ENCODE results near the gene RAD9A. TPM values are rescaled to one million over a fixed set of nuclear protein-coding genes. Genes with fewer than 3 reads are reported as not detected.

Gene RAD9A
- polyA plus RNA-seq, 3 donors, result 3.7 to 31.7 (median 3.8) TPM

GRCh38 chr11:67408437-67409200 lies 16.8 kb downstream of the RAD9A start:
- peak overlapping the region; percentile 39 to 55 for H3K4me3 Mint-ChIP-seq
- Histone ChIP-seq H3K9ac (ENCODE audit: insufficient read depth, low read length, poor library complexity, severe bottlenecking) (peak overlapping the region; percentile 25), H2AFZ (ENCODE audit: insufficient read depth, low read depth, low read length, poor library complexity, severe bottlenecking) (peak overlapping the region; percentile 46), H3K4me1 (ENCODE audit: control insufficient read depth in 1 of 2, insufficient read depth in 2 of 2, low read length in 2 of 2) (peaks cover 57 to 65% of the 10 kb centered on the region in 2 donors), H4K20me1 (ENCODE audit: insufficient read depth, low read length) (peaks cover 51% of the 10 kb centered on the region), H3K36me3 (replicated peaks in 1 of 2; ENCODE audit: control insufficient read depth in 1 of 2, insufficient read depth in 2 of 2, low read length in 2 of 2) (peaks cover 9 to 18% of the 10 kb centered on the region in 2 donors), H3K4me2 (replicated peaks; ENCODE audit: extremely low read depth, low read length, poor library complexity, severe bottlenecking) (peak overlapping the region; percentile 46), H3K27ac (ENCODE audit: low read depth in 1 of 2, low read length in 2 of 2) (peak overlapping the region in 1 of 2 donors; percentile 26), H3K9me3 (replicated peaks in 1 of 2; ENCODE audit: control insufficient read depth in 1 of 2, insufficient read depth in 1 of 2, low read length in 2 of 2) (no peaks in the 10 kb centered on the region), H3K79me2 (ENCODE audit: insufficient read depth, low read length) (peaks cover 25% of the 10 kb centered on the region), H3K27me3 (ENCODE audit: control insufficient read depth in 2 of 2, insufficient read depth in 2 of 2, low read length in 2 of 2) (peaks cover 0 to 6% of the 10 kb centered on the region in 2 donors), H3K4me3 (replicated peaks in 1 of 3; ENCODE audit: low read depth in 2 of 3, low read length in 3 of 3) (peak overlapping the region in 1 of 3 experiments; percentile 47)
- peaks cover 9 to 27% (median 22%) of the 10 kb centered on the region in 3 donors for H3K27me3 Mint-ChIP-seq (ENCODE audit: low read depth in 3 of 3)
- WGBS (ENCODE audit: insufficient coverage), result 19% methylated on average over 15 of the region's 18 CpGs
- intact Hi-C loops (cut with micrococcal nuclease), result no loop called here
- TF ChIP-seq CTCF (IDR thresholded peaks at IDR 0.05), result no peak
- no peaks in the 10 kb centered on the region for H3K9me3 Mint-ChIP-seq
- peaks cover 60% of the 10 kb centered on the region for H3K4me1 Mint-ChIP-seq
- peak overlapping the region in 3 of 7 donors; percentile 71 to 85 (median 83) for H3K27ac Mint-ChIP-seq
- DNase-seq, result no peak
- H3K36me3 Mint-ChIP-seq, result peaks cover 19 to 36% of the 10 kb centered on the region in 2 donors

- Histone ChIP-seq H3K4me1 (ENCODE audit: control insufficient read depth in 1 of 2, insufficient read depth in 2 of 2, low read length in 2 of 2) (peaks cover 51 to 59% of the 10 kb centered on the region in 2 donors), H3K36me3 (replicated peaks in 1 of 2; ENCODE audit: control insufficient read depth in 1 of 2, insufficient read depth in 2 of 2, low read length in 2 of 2) (peaks cover 9 to 18% of the 10 kb centered on the region in 2 donors), H3K27me3 (ENCODE audit: control insufficient read depth in 2 of 2, insufficient read depth in 2 of 2, low read length in 2 of 2) (peaks cover 0 to 11% of the 10 kb centered on the region in 2 donors), H3K79me2 (ENCODE audit: insufficient read depth, low read length) (peaks cover 19% of the 10 kb centered on the region), H3K9me3 (replicated peaks in 1 of 2; ENCODE audit: control insufficient read depth in 1 of 2, insufficient read depth in 1 of 2, low read length in 2 of 2) (no peaks in the 10 kb centered on the region), H3K9ac (ENCODE audit: insufficient read depth, low read length, poor library complexity, severe bottlenecking) (peak overlapping the region; percentile 25), H2AFZ (ENCODE audit: insufficient read depth, low read depth, low read length, poor library complexity, severe bottlenecking) (peak overlapping the region; percentile 46), H3K4me3 (replicated peaks in 1 of 3; ENCODE audit: low read depth in 2 of 3, low read length in 3 of 3) (peak overlapping the region in 1 of 3 experiments; percentile 47), H4K20me1 (ENCODE audit: insufficient read depth, low read length) (peaks cover 51% of the 10 kb centered on the region), H3K27ac (ENCODE audit: low read depth in 1 of 2, low read length in 2 of 2) (peak overlapping the region in 1 of 2 donors; percentile 26), H3K4me2 (replicated peaks; ENCODE audit: extremely low read depth, low read length, poor library complexity, severe bottlenecking) (peak overlapping the region; percentile 46)
- peaks cover 15 to 33% (median 29%) of the 10 kb centered on the region in 3 donors for H3K27me3 Mint-ChIP-seq (ENCODE audit: low read depth in 3 of 3)
- H3K4me3 Mint-ChIP-seq, result no peak overlapping the region
- TF ChIP-seq CTCF (IDR thresholded peaks at IDR 0.05), result no peak
- H3K27ac Mint-ChIP-seq, result no peak overlapping the region
- 0% methylated on average over 24 of the region's 24 CpGs for WGBS (ENCODE audit: insufficient coverage)
- peaks cover 56% of the 10 kb centered on the region for H3K4me1 Mint-ChIP-seq
- H3K36me3 Mint-ChIP-seq, result peaks cover 19 to 36% of the 10 kb centered on the region in 2 donors
- H3K9me3 Mint-ChIP-seq, result peaks cover 0 to 3% (median 0%) of the 10 kb centered on the region in 7 donors
- intact Hi-C loops (cut with micrococcal nuclease), result no loop called here
- no peak for DNase-seq
Observed at GRCh38 chr11:67409261-67409666, 17.5 kb downstream of the RAD9A start.

All from CD14-positive monocyte (primary cell).